GM18907 (cell line): ENCODE data around the gene CALHM1.
"Not testable (repeated sequence)": the region's sequence is repeated elsewhere in the genome, so short reads cannot be mapped to it uniquely, and the experiment has no call there.

Experiments
- ATAC-seq: cut with Tn5 transposase; IDR thresholded peaks from one replicate; pipeline ENCODE4 v1.9.1; 2021; ENCODE audit warnings: mild to moderate bottlenecking, moderate library complexity; ENCODE audit not compliant: unreplicated experiment

CALHM1 gene

DNA sequence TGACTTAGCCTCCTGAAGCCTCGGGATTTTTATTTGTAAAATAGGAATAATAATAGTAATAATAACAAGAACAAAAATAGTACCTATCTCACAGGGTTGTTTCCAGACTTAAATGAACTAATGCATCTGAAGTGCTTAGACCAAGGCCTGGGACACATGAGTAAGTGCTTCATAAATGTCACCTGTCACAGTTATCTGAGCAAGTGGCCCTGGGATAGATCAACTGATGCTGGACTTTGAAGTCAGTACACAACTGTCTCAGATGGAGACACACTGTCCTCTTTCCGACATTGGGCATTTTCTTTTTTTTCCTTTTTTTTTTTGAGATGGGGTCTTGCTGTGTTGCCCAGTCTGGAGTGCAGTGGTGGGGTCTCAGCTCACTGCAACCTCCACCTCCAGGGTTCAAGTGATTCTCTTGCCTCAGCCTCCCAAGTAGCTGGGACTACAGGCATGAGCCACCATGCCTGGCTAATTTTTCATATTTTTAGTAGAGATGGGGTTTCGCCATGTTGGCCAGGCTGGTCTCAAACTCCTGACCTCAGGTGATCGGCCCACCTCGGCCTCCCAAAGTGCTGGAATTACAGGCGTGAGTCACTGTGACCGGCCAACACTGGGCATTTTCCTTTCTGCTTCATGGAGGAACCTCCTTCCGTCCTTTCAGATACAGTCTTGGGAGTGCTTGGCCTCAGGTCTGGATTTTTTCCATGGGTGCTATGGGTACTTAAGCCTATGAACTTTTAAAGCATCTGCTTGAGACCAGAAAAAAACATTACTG, 28.1 kb upstream of the CALHM1 start:
- not testable (repeated sequence) for ATAC-seq

DNA sequence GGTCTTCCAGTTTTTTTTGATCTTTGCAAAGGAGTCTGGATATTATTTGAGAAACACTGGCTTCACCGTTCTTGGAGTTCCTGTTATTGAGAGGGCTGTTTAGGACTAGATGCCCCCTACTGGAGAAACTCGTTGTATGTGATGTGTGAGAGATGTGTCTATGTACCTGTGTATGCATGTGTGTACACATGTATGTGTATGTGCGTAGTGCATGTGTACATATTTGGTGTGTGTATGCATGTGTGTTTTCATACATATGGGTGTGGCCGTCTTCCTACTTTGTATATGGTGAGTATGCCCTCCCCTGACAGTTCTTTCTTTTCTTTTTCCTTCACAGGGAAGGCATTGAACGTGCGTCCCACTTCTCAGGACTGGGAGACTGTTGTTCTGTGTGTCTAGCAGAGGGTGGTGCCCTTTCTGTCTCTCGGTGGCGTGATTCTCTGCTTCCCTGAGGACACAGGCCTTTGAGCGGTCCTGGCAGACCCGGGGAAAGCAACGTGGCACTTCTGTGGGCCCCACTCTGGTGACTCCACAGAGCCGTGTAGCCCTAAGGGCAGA, 23.4 kb upstream of the CALHM1 start:
- ATAC-seq: peak; percentile 56

DNA sequence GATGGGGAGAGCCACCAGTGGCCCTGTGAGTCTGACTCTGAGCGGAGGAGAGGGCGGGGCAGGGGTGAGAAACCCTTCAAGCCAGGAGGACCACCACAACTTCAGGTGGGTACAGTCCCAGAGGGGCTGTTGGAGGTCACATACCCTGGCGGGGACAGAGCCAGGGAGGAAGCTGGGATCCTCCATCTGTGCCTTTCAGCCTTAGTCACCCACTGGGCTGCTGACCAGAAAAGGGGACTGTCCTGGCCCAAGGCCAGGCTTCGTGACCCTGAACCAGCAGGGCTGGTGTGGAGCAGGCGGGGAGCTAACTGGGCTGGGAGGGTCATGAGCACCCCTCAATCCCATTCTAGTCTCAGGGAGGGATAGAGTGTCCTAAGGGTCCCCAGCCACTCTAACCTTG, 21.8 kb upstream of the CALHM1 start:
- ATAC-seq: no peak

DNA sequence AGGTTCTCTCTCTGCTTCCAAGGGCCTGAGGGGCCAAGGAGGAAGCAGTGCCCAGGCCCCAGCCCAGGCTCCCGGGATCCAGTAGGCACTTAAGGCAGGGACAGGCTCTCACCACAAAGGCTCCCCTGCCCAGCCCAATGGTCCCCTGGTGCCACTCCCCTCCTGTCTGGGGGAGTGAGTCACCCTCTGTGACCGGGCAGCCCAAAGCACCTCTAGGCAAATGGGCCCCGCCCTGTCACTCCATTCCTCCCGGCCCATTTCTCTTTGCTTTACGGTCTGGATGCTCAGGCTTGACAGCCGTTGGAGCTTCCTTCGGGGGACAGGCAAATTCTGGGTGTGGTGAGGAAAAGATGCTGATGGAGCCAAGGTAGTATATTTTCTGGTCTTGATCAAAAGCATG, 20.4 kb upstream of the CALHM1 start, which contains the start of gene CALHM3:
Gene CALHM3 (minus strand): TSS at position 106 of the 400 bp plus-strand sequence. CDS start 208 bp downstream, outside the sequence.
- ATAC-seq: no peak

DNA sequence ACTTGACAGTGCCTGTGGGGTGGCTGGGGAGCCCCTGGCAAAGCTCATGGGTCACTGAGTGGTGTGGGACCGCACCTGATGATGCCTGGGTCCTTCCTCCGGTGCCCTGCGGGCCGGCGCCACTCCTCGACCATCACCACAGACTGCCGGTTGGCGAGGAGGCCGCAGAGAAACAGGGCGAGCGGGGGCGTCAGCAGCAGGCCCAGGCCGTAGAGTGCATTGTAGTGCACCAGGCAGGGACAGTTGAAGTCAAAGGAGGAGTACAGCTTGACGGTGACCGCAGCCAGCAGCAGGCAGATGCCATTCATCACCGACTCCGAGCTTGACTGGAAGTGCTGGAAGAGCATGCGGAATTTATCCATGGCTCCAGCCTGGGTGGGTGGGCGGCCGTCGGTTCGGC, 20.0 kb upstream of the CALHM1 start:
- ATAC-seq: no peak

DNA sequence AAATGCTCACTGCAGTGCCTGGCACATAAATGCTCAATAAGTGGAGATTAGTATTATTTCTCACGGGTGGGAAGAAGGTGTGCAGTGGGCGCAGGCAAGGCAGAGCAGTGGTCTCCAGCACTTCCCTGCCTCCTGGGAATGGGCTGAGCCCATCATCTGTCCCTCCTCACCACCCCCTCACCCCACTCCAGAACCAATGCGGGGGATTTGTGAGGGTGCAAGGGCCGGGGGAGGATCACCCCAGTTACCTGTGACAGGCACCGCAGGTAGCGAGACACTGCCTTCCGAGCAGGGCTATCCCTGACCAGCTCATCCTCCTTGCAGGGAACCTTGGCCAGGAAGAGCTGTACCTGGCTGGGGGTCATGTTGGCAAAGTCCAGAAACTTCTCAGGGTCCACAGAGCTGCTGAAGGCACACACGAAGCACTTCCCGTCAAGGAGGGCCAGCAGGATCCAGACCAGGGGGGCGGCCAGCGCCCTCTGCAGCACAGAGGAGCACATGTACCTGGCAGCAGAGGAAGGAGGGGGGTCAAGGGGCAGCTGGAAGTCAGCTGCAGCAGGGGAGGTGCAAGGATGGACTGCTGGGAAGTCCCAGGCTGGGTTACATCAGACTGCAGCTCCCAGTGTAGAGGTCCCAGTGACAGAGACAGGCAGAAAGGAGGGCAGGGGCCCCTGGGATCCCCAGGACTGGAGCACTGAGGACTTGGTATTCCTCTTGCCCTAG, 17.5 kb upstream of the CALHM1 start:
- no peak for ATAC-seq

DNA sequence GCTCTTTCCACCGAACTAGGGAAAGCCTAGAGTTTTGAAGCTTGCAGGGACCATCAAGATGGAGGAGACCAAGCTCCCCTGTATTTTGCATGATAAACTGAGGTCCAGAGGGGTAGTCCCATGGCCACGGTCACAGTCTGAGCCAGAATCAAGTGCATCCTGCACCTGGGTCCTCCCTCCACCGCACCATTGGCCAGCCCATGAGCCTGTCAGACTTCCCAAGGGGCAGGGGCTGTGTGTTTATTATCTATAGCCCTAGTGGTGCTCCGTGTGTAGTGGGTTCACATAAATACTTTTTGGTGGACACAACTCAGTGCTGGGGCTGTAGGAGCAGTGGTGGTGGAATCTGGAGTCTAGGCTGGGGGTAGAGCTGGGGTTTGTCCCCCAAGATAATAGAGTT, 16.7 kb upstream of the CALHM1 start:
- no peak for ATAC-seq

DNA sequence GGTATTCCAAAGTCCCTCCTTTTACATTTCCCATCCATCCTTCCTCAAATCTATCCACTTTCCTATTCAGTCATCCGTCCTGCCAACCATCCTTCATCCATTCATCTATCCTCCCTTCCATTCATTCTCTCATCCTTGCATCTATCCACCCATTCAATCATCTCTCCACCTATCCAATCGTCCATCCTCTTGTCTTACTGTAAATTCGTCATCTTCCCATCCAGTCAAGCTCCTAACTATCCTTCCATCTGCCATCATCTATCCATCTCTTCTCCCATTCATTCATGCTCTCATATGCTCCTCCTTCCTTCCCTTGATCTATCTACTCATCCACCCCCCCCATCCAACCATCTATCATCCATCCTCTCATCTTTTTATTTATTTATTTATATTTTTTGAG, 15.4 kb upstream of the CALHM1 start:
- ATAC-seq: no peak

DNA sequence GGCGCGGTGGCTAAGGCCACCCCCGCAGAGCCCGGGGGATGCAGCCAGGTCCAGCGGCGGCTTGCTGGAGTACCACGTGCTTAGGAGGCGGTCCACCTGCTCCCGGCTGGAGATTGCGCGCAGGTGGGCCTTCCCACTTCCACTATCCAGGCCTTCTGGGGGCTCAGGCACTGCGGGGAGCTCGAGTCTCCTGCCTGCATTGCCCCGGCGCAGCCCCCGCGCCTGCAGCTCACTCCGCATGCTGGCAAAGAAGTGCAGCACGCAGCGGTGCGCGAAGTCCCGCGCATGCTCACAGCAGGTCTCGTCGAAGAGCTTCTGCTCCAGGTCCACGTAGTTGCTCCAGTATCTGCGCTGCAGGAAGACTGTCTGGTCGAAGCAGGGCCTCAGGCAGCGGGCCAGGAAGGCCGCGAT, 14.6 kb upstream of the CALHM1 start:
- no peak for ATAC-seq

DNA sequence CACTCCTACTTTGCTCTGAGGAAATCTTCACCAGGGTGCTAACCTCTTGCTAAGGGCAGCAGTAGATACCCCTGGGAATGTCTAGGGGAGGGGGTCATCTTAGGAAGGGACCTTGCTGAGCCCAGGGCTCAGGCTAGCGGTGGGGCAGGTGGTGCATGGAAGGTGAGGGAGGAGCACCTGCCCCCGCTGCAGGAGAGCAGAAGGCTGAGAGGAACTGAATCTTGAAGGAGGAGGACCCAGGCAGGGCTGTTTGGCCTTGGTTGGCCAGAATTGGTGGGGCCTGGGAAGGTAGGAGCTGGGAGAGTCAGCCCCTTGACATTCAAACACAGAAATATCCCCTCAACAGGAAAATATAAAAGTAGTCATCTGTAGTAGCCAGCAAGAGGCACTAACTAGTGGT, 13.3 kb upstream of the CALHM1 start:
- no peak for ATAC-seq

DNA sequence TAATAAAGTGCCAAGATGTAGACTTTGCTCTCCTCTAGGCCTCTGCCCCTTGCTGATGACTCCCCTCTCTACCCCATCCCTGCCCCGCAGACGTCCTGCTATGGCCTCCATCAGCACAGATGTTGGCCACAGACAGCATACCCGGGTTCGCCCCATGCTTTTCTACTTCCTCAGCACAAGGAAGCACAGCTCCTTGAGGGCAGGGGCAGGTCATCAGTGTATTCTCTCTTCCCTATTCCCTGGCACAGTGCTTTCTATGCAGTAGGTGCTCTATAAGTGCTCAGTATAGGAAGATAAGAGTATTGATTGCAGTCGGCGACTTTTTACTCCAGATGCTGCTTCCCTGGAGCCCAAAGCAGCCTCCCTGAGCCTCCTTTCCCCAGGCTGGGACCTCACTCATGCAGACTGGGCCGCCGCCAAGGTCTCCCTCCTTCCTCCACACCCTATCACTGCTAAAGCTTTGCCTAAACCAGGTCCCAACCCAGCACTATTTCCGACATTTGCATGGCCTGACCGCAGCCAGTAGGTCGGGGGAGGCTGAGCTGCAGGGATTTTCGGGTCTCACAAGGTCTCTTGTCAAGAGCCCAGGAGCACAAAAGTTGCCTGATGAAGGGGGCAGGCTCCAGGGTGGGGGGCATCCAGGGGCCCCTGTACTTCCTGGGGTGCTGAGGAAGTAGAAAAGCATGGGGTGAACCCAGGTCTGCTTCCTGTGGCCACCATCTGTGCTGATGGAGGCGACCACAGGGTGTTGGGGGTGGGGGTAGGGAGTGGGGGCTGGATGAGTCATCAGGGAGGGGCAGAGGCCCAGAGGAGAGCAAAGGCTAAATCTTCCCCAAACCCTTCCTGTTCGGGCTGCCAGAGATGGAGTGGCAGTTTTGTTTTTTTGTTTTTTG, 12.3 kb upstream of the CALHM1 start:
- peak; percentile 75 for ATAC-seq

DNA sequence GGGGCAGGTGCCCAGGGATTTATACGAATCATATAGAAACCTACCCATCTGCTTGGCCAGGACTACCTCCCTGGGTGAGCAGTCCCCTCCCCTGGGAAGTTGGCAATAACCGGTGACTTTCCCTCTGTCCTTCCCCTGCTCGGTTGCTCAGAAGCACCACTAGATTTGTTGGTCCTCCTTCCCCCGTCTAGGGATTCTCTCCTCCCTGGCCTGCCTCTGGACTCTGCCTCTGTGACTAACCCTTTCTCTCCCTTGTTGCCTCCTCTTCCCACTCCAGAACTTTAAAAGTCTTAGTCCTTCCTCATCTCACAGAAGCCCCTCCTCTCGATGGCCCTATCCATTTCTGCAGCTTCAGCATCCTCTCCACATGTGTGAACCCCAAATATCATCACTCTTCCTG, 10.5 kb upstream of the CALHM1 start:
- ATAC-seq: no peak

DNA sequence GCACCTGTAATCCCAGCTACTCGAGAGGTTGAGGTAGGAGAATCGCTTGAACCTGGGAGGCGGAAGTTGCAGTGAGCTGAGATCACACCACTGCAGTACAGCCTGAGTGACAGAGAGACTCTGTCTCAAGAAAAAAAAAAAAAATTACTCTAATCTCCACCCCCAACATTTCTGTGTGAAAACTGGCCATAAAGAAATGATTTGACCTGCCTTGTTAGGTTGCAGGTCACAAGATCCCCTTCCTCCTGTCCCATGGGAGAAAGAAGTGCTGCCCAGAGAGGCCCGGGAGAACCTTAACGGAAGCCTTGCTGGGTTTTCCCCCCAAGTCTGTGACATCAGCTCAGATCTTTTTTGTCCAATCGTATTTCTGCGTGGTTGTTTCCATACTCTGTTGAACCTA, 8.7 kb upstream of the CALHM1 start:
- peak; percentile 41 for ATAC-seq

DNA sequence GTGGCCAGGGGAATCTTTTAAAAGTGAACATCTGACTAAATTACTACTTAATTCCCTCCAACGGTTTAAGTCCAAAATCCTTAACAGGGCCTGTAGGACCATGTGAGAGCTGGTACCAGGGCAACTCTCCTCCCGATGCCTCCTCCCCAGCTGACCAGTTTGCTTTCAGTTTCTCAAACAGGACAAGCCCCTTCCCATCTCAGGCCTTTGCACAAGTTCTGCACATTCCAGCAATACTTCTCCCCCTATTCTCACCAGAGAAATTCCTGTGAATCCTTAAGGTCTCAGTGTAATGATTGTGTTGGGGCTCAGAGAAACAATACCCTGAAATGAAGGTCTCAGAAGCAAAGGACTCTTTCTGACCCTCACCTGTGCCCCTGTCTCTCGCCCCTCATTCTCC, 8.0 kb upstream of the CALHM1 start:
- no peak for ATAC-seq

DNA sequence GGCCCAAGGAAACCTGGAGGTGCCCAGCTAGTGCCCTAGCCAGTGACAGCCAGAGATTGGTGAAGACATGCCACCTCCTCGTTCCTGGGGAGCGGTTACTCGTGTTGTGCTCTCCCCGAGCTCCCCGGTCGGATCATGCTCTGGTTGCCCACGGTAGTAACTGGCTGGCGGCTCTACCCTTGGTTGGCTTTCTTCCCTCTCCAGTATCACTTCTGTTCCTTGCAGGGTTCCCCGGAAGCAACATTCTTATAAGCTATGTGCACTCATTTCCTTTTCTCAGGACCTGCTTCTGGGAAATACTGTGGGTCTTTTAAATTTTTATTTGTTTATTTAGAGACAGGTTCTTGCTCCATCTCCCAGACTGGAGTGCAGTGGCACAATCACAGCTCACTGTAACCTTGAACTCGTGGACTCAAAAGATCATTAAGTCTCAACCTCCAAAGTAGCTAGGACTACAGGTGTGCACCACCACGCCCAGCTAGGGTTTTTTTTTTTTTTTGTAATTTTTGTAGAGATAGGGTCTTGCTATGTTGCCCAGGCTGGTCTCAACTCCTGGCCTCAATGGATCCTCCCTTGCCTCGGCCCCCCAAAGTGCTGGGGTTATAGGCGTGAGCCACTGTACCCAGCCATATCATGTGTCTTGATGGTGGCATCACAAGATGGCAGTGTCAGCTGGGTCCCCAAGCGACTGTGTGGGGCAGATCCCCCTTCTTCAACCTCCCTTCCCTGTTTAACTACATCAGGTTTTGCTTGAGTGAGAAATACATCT, 6.9 kb upstream of the CALHM1 start:
- ATAC-seq: no peak

DNA sequence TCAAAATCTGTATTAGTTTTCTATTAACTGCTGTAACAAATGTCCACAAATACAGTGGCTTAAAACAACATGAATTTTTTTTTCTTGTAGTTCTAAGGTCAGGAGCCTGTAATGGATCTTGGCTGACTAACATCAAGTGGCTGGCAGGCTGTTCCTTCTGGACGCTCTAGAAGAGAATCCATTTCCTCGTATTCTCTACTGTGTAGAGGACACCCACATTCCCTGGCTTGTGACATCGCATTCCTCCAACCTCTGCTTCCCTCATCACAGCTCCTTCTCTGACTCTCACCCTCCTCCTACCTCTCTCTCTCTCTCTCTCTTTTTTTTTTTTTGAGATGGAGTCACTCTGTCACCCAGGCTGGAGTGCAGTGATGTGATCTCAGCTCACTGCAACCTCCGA, 4.8 kb upstream of the CALHM1 start:
- no peak for ATAC-seq

DNA sequence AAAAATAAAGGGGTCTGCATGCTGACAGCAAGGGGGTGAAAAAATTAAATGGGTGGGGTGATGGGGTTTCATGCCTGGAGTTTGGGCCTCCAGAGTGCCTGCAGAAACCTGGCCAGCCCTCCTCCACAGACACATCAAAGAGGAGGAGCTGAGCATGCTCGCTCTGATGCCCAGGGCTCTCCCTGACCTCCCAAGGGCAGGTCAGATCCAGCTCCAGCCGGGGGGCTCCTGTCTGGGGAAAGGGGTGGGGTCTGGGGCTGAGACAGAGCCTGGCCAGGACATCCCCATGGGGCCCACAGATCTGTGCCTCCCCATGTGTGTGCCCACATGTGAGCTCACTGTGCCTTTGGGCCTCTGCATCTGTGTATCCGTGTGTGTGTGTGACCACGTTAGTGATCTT, 915 bp upstream of the CALHM1 start:
- ATAC-seq: no peak

DNA sequence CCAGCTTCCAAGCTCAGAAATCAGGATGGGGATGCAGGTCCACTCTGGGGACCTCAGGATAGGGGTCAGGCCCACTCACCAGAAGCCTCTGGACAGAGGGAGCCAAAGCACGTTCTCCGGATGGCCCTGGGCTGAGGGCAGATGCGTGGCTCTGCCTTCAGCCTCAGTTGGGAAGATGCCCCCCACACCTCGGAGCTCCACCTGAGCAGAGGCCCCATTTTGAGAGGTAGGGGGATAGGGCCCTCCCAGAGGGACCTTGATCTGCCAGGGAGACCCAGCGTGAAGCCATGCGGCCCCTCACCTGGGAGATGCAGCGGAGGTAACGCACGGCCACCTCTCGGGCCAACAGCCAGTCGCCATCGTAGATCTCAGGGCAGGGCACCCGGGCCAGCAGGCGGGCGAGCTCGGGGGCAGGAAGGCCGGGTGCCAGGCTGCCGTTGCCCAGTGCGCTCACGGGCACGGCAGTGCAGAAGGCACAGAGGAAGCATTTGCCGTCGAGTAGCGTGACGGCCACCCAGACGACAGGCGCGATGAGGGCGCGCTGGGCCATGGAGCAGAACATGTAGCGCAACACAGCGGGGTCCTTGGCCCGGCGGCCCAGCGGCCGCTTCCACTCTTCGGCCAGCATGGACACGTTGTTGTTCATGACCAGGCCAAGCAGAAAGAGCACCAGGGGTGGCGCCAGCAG, 660 bp downstream of the CALHM1 start:
- ATAC-seq: no peak

DNA sequence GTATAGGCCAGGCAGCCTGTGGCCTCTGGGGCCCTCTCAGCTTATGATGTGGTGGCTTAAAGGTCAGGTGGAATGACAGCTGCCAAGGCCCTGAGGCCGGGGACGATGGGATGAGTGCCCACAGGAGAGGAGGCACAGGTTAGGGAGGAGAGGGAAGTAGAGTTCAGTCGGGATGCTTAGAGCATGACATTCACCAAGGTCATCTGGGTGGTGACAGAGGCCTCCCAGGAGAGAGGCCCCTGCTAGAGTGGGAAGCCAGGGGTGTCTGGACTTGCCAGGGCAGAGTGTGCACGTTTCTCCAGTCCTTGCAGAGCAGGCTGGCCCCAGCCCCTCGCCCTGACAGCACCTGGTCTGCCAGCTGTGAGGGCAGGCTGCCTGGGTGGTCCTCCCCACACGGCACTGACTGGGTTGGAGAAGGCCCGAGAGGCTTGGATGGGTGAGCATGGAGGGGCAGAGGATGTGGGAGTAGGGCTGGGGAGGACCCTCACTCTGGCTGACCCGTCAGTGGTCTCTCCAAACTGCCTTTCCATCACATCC, 1.5 kb downstream of the CALHM1 start:
- no peak for ATAC-seq
